DMS53 treated with DMSO at 0.1 percent for 48 hours (cell line): Measurements from ENCODE around the gene EXOC6B.

Experiments used
- DNase-seq: peaks from one replicate; lab custom pipeline; 2025; ENCODE audit not compliant: unreplicated experiment; lab: John Stamatoyannopoulos, UW

EXOC6B gene

GRCh38 chr2:72291059-72291458 is 534.8 kb downstream of the EXOC6B start:
- DNase-seq, result no peak

DNA sequence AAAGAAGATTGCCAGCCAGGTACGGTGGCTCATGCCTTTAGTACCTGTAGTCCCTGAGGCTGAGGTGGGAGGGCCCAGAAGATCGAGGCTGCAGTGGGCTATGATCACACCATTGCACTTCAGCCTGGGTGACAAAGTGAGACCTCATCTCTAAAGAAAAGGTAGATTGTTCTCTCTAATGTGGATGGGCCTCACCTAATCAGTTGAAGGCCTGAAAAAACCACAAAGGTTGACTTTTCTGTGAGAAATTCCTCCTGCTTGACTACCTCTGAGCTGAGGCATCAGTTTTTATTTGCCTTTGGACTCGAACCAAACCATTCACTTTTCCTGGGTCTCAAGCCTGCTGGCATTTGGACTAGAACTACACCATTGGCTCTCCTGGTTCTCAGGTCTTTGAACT is 536.1 kb downstream of the EXOC6B start:
- DNase-seq, result no peak

DNA sequence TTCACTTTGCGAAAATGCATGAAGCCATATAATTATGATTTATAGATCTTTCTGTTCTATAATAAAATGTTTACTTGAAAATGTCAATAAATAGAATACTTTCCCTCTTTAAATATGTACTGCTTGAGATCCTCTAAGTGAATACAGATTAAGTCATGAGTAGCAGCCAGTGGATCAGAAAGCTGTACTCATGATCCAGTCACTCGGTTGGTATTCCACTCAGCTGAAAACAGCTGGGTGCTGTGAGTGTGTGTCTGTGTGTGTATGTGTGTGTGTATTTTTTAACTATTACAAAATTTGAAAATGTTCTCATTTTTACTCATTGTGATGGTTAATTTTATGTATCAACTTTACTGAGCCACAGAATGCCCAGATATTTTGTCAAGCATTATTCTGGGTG is 536.5 kb downstream of the EXOC6B start:
- no peak for DNase-seq

- no peak for DNase-seq
Observed at GRCh38 chr2:72278046-72278445, 547.8 kb downstream of the EXOC6B start.

DNA sequence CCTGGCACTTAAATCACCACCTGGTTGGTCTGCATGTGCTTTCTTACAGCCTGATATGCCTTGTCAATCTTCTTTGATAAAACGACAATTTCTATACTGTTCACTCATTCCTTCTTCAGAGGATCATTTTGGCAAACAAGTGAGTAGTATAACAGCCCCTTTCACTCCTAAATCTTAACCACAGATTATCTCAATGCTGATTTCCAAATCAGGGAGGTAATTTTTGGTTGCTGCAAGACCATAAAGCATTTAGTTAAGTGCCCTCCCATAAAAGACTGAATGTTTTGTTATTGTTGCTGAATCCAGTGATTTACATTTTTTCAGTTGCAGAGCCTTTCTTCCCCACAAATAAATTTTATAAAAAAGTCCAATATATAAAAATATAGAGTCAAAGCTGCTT is 549.0 kb downstream of the EXOC6B start:
- DNase-seq, result no peak

GRCh38 chr2:72276356-72276755 is 549.5 kb downstream of the EXOC6B start:
- DNase-seq, result no peak

DNA sequence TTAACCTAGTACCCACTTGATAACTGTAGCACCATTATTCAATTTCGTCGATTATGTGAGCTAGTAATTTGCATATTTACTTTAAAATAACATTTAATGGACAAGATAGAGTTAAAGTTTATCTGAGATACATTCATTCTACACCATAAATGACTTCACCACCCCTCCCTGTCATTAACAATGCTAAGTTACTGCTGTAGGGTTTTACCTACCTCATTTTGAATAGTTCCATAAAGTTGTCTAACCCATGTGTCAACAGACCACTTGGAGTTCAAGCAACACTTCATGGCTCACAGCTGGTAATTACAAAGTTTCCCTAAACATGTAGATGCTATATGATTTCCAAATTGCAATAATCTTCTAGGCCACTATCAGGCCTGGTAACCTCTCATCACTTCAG is 550.7 kb downstream of the EXOC6B start:
- DNase-seq, result no peak

DNA sequence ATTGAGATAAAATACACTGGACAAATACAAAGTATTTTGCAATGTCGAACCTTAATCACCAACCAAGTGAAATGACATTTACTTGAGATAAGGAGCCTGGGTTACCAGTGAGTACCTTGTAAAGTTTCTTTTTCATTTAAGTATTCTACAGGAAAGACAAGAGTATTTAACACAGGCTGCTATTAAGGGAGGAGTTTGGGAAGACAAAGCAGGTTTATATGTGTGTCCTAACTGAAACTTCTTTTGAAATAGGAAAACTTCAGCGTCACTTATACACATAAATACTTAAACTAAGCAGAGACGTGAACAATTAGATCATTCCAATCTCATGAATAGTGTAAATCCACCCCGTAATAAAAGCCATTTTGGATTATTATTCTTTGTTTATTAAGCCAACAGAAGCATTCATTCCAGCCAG is 551.4 kb downstream of the EXOC6B start:
- DNase-seq, result no peak

DNA sequence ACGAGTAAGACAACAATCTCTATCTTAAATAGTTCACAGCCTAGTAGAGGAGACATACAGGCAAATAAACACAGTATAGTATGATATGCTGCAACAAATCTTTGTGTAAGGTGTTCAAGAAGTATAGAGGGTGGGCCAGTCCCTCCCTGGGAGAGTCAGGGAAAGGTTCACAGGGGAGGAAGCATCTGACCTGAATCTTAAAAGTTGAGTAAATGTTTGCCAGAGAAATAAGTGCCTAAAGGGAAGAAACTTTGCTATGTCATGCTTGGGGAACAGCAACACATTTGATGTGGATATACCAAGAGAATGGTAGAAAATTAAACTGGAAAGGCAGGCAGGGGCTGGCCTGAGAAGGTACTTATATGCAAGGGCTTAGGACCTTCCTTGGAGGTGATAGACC is 552.4 kb downstream of the EXOC6B start:
- DNase-seq, result no peak

- DNase-seq, result no peak
Observed at GRCh38 chr2:72271766-72272641, 553.8 kb downstream of the EXOC6B start.

DNA sequence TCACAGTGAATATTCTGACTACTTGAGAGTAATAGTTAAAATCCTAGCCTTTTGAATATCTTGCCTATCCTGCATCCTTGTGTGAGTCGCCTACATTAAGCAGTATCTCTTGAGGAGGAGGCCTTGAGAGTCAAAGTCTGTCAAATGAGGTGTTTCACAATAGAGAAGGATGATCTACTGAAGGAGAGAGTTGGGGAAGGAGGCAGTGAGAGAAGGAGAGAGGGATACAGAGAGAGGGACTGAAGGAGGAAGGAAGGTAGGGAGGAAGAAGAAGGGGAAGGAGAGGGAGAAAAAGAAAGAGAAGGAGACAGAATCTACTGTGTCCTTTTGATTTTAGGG is 554.6 kb downstream of the EXOC6B start:
- DNase-seq, result no peak

DNA sequence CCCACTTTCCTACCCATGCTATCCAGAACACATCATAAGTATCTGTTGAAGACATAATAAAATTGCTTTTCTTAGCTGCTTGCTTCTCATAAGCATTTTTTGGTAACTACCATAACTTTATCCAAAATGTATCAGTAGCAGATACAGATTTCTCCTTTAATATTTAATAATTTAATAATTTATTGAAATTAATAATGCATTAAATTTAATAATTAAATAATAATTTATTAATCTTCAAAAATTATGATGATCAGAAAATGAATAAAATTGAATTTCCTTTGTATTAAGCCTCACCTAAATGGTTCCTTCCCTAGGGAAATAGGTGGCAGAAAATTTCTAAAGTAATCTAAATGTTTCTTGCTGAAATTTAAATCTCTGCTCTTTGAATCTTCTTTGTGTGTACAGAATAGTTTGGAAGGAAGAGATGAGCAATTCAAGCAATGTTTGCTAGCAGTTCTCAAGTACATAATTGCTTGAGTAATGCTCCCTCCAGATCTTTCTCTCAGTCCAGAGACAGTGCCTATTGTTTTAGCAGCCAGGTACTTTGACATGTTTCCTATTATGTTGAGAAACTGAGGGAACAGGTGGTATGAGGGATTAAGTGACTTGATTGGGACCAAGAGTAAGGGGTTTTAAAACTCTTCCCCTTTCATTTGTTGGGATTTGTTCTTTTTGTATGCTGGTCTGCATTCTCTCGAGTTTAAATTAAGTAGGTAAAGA is 555.1 kb downstream of the EXOC6B start:
- no peak for DNase-seq

DNA sequence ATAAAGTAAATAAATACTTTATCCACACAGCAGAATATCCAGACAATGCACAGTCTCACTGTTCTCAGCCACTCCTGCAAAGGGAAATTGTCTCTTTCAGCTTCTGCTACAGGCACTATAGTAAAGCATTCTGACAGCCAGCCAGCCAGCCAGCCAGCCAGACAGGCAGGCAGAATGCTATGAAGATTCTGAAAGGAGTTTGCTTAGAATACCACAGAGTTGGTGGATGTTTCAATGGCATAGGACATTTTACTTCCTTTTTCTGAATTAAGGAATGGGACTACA is 562.1 kb downstream of the EXOC6B start:
- no peak for DNase-seq

DNA sequence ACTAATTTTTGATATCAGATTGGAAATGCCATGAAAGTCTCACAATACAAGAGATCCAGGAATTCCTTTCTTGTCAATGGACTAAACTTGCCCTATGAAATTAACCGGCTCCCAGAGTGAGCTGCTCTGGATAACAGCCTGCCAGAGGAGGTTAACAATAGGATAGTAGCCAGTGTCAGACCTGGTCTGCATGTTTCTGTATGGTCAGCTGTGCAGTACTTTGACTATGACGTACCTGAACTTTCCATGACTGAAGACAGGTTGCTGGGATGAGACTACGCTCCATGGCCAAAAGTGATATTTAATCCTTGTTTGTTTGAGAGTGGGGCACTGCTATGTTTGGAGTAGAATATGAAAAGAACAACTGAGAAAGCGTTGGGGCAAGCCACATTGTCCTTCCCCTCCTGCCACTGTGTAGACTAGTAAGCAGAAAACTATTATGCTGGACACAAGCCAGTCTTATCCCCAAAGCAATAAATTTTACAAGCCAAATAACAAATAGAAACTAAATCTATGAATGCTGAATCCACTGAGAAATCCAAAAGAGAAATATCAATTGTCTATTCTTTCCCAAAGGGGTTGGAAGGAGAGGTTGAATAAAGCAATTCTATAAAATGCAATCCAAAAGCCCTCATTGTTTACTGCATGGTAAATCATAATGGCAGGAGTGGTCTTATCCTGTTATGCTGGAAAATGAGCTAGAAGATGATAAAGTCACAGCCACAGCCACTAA is 562.6 kb downstream of the EXOC6B start:
- DNase-seq, result no peak

DNA sequence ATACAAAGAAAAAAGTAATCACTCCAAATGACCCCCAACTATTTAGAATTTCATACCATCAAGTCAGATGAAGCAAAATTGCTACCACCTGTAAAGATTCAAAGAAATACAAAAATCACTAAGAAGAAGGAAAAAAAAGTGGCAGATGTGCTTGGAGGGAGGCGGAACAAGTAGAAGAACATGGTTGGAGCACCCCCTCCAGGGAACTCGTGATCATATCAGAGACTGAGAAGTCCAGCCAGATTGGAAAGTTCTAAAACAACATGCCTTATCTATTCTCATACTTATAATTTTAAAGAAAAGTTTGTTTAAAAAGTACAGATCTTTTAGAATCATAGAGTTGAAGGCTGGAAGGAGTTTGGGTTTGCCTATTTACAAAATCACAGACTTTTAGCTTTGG is 564.8 kb downstream of the EXOC6B start:
- no peak for DNase-seq

DNA sequence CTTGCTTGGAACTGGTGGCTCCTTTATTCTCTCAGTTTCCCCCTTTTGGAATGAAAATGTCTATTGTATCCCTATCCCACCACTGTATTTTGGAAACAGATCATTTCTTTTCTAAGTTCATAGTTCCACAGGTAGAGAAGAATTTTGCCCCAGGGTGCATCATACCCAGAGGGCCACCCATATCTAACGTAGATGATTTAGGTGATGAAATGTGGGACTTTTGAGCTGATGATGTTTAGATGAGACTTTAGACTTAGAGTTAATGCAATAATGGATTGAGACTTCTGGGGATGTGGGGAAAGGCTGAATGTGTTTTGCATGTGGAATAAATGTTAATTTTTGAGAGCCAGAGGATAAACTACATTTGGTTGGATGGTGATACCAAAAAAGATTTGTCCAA is 570.3 kb downstream of the EXOC6B start:
- no peak for DNase-seq

DNA sequence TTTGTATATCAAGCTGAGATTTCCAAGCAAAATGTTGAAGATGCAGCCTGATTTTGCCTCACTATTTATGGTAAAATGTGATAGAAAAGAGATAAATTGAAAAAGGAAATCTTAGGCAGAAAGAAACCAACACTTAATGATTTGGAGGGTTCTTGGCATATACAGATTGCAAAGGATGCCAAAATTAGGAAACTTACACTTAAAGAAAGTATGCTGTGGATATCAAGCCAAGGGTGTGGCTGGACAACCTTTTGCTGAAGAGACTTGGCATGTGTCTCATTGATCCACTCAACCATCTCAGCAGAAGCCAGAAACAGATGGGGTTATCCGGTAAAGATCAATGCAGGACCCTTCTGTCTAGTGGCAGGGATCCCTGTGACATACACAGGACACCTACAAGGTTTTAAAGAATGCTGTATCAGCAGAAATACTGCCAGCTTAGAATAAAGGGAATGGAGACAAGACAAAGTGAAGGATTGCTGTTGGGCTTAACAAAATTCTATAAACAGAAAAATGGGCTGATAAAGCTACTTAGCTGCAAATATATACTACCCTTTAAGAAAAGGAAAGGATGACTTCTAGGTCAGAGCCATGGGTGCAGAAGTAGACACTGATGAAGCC is 570.9 kb downstream of the EXOC6B start:
- DNase-seq, result no peak

DNA sequence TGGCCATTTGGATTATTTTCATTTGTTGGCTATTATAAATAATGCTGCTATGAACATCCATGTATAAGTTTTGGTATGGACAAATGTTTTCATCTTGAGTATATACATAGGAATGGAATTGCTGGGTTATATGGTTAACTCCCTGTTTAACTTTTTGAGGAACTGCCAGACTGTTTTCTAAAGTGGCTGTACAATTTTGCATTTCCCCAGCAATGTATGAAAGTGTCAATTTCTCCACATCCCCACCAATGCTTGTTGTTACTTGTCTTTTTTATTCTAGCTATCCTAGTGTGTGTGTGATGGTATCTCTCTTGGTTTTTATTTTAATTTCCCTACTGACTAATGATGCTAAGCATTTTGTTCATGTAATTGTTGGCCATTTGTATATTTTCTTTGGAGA is 587.5 kb downstream of the EXOC6B start:
- DNase-seq, result no peak

DNA sequence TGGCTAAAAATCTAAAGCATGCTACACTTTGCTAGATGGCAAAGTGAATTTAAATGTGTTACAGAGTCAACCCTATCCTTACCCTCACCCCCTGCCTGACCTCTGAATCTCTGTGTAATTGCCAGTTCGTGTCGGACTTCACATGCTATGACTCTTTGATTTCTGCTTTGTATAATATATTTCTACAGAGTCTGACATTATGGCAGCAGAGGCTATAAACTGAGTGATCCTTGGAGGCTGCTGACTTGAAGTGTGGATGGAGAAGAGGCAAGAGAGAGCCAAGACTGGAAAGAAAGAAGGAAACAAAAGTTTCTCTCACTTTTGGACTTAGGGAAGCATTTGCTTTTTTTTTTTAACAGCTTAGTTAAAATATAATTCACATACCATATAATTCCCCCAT is 588.3 kb downstream of the EXOC6B start:
- no peak for DNase-seq

DNA sequence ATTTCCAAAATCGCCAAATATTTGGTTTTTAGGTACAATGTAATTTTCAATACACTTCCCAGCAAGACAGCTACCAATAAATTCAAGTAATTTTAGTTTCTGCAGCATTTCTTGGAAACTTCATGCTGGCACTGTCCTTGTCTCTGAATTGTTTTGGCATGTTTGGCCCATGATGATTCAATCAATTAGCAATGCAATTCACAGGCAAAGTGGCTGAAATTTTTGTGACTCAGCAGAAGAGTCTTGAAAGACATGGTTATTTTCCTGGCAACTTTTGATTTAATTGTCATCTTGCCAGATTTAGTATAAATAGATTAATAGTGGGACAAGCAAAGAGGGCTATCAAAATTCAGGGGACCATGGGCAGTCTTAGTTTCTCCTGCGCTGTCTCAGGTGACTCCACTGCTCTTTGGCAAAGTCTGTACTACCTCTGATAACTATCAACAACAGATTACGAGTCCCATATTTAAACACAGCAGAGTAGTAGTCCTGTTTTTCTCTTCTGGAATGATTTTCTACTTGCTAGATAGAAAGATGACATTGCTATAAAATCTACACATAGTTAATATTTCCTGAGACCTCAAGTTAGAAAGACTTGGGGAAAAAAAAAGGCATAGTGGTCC is 589.3 kb downstream of the EXOC6B start:
- DNase-seq, result no peak
